HCT116 (cell line): Measurements from ENCODE around the gene CGB2. TPM values are rescaled to one million over a fixed set of nuclear protein-coding genes. Genes with fewer than 3 reads are reported as not detected.
A peak's percentile ranks its signal among the peaks of the same experiment; 100 is the strongest.

ENCODE experiments used
- ATAC-seq: fragments of 200-7000 bp; cut with Tn5 transposase; 2 replicates; pipeline ENCODE4 v1.9.1; 2020; ENCODE audit warnings: mild to moderate bottlenecking, moderate library complexity
- BruUV-seq: library from RNA; stranded (reverse); fragments of 400-500 nt; replicated peaks from 2 replicates; lab custom pipeline; 2021; lab: Mats Ljungman, UMichigan
- CTCF ChIA-PET: fragments of 300-600 bp; sonication (Branson Sonifier 250); formaldehyde crosslinking; loops from one replicate; lab custom pipeline; 2021; ENCODE audit warnings: antibody characterized with exemption; lab: Charles Lee
- POLR2A ChIA-PET: fragments of 300-600, 350-600 bp; sonication (Branson Sonifier 250); formaldehyde crosslinking; loops from one replicate; lab custom pipeline; 2021; ENCODE audit warnings: antibody characterized with exemption; lab: Charles Lee
- RAD21 ChIA-PET, 2 experiments: fragments of 300-600 bp; sonication (Branson Sonifier 250); formaldehyde crosslinking; loops; one replicate each; lab custom pipeline; 2023; ENCODE audit warnings: low total read pairs in 2 of 2; ENCODE audit not compliant: uncharacterized antibody in 2 of 2, unreplicated experiment in 2 of 2, low non-redundant PET in 1 of 2; lab: Charles Lee
- DNase-seq: peaks from one replicate; pipeline ENCODE4 v3.0.0-alpha.2; 2010; ENCODE audit warnings: low read depth, low spot score
- H2AFZ ChIP-seq: fragments of 200-600 bp; shearing (Covaris generic), sonication (generic); 2 replicates; pipeline ENCODE4 v1.6.1; 2017; ENCODE audit warnings: low read depth, mixed run types, mixed read lengths, antibody characterized with exemption, low read length; ENCODE audit not compliant: poor library complexity, severe bottlenecking
- H3K27ac ChIP-seq: 2 replicates; pipeline ENCODE4 v1.5.1; 2012; ENCODE audit warnings: low read depth, low read length
- H3K27me3 ChIP-seq: fragments of 200-600 bp; sonication (generic); 2 replicates; pipeline ENCODE4 v1.6.1; 2016; ENCODE audit warnings: mixed run types, low read length, mixed read lengths; ENCODE audit not compliant: insufficient read depth
- H3K36me3 ChIP-seq, 2 experiments: fragments of 200-500 bp in 1 of 2; fragments of 200-600 bp in 1 of 2; sonication (Bioruptor generic) in 1 of 2; sonication (generic) in 1 of 2; 2 replicates each; pipeline versions ENCODE4 v1.5.1 to v1.6.1; 2014 to 2016; ENCODE audit warnings: low read length in 2 of 2, inconsistent platforms in 1 of 2, mixed read lengths in 1 of 2, mixed run types in 1 of 2; ENCODE audit not compliant: insufficient read depth in 2 of 2, control insufficient read depth in 1 of 2
- H3K4me1 ChIP-seq, 2 experiments: fragments of 200-600 bp in 1 of 2; sonication (generic) in 1 of 2; 2 replicates each; pipeline versions ENCODE4 v1.5.1 to v1.6.1; 2012 to 2017; ENCODE audit warnings: low read length in 2 of 2, inconsistent platforms in 1 of 2, mild to moderate bottlenecking in 1 of 2, mixed read lengths in 1 of 2, mixed run types in 1 of 2, moderate library complexity in 1 of 2; ENCODE audit not compliant: insufficient read depth in 2 of 2, control insufficient read depth in 1 of 2
- H3K4me2 ChIP-seq: fragments of 200-600 bp; sonication (generic); 2 replicates; pipeline ENCODE4 v1.6.1; 2017; ENCODE audit warnings: mixed run types, low read length, mixed read lengths
- H3K4me3 ChIP-seq, 2 experiments: fragments of 200-600 bp in 1 of 2; sonication (generic) in 1 of 2; replicated peaks in 1 of 2; 2 replicates each; pipeline ENCODE4 v1.5.1; 2011 to 2016; ENCODE audit warnings: low read length in 2 of 2, control low read depth in 1 of 2, low read depth in 1 of 2, mild to moderate bottlenecking in 1 of 2, mixed read lengths in 1 of 2, mixed run types in 1 of 2
- H3K79me2 ChIP-seq: fragments of 200-600 bp; sonication (generic); 2 replicates; pipeline ENCODE4 v1.6.1; 2017; ENCODE audit warnings: mild to moderate bottlenecking, mixed run types, low read length, moderate library complexity, mixed read lengths; ENCODE audit not compliant: insufficient read depth
- H3K9ac ChIP-seq: fragments of 200-600 bp; sonication (generic); 2 replicates; pipeline ENCODE4 v1.6.1; 2016; ENCODE audit warnings: low read length, mixed read lengths
- H3K9me2 ChIP-seq: fragments of 200-600 bp; sonication (generic), shearing (Covaris generic); 2 replicates; pipeline ENCODE4 v1.6.1; 2017; ENCODE audit warnings: mixed run types, mild to moderate bottlenecking, moderate library complexity; ENCODE audit not compliant: insufficient read depth
- H3K9me3 ChIP-seq, 2 experiments: fragments of 200-500 bp in 1 of 2; fragments of 200-600 bp in 1 of 2; sonication (Bioruptor generic) in 1 of 2; sonication (generic) in 1 of 2; 2 replicates each; pipeline ENCODE4 v1.6.1; 2014 to 2017; ENCODE audit warnings: low read length in 2 of 2, mixed read lengths in 2 of 2, inconsistent platforms in 1 of 2, low read depth in 1 of 2, mild to moderate bottlenecking in 1 of 2, mixed run types in 1 of 2, moderate library complexity in 1 of 2; ENCODE audit not compliant: control insufficient read depth in 1 of 2, insufficient read depth in 1 of 2
- H4K20me1 ChIP-seq: fragments of 200-600 bp; sonication (generic), shearing (Covaris generic); 2 replicates; pipeline ENCODE4 v1.6.1; 2017; ENCODE audit warnings: mixed run types, mild to moderate bottlenecking, moderate library complexity; ENCODE audit not compliant: insufficient read depth
- EZH2 ChIP-seq: fragments of 200-600 bp; sonication (generic); IDR thresholded peaks from 2 replicates; pipeline ENCODE4 v1.6.1; 2017; ENCODE audit warnings: antibody characterized with exemption, mixed run types
- POLR2A ChIP-seq: IDR thresholded peaks from 2 replicates; pipeline ENCODE4 v1.7.0; 2011; ENCODE audit warnings: borderline replicate concordance; ENCODE audit not compliant: insufficient read depth, insufficient read length; ENCODE audit errors: extremely low read depth
- POLR2AphosphoS5 ChIP-seq: IDR thresholded peaks from 2 replicates; pipeline ENCODE4 v1.6.1; 2011; ENCODE audit warnings: mild to moderate bottlenecking, low read depth, low read length, moderate library complexity
- RAD21 ChIP-seq: IDR thresholded peaks from 2 replicates; pipeline ENCODE4 v1.6.1; 2012; ENCODE audit warnings: low read depth, mild to moderate bottlenecking
- SIN3A ChIP-seq: IDR thresholded peaks from 2 replicates; pipeline ENCODE4 v1.6.1; 2012; ENCODE audit warnings: low read depth
- YY1 ChIP-seq: IDR thresholded peaks from 2 replicates; pipeline ENCODE4 v1.6.1; 2011; ENCODE audit warnings: low read length, low read depth, moderate library complexity, mild to moderate bottlenecking; ENCODE audit not compliant: insufficient replicate concordance; ENCODE audit errors: extremely low read depth
- ZFX ChIP-seq: fragments of 450-650 bp; IDR thresholded peaks from 2 replicates; pipeline ENCODE4 v1.6.1; 2017
- ZNF274 ChIP-seq: fragments of 200-500 bp; sonication (Bioruptor generic); IDR thresholded peaks from 2 replicates; pipeline ENCODE4 v1.6.1; 2014; ENCODE audit warnings: mild to moderate bottlenecking, low read depth, low read length, inconsistent platforms
- intact Hi-C: fragments of 100-400 bp; cut with micrococcal nuclease; formaldehyde crosslinking; loops from 2 replicates; pipeline ENCODE4 v1.10.0; 2022
- total RNA-seq: library from RNA; stranded (reverse); gene quantifications from one replicate; pipeline ENCODE4 v1.2.1, GENCODE V29; 2021; ENCODE audit not compliant: unreplicated experiment
- TF ChIP-seq, protein P1 (sequence below): IDR thresholded peaks from 2 replicates; pipeline ENCODE4 v1.6.1; 2012; ENCODE audit warnings: low read depth

CGB2 gene
- total RNA-seq, 1 experiment from 2014 or later, result 5.0 TPM

- Histone ChIP-seq H3K9me2 (no peaks in the 10 kb centered on the region), H3K79me2 (peaks cover 50% of the 10 kb centered on the region), H2AFZ (no peak overlapping the region), H3K4me2 (peak overlapping the region; percentile 92; the same call in 1 of the 2 replicates), H3K27me3 (no peaks in the 10 kb centered on the region), H3K9me3 (no peaks in the 10 kb centered on the region), H3K9ac (no peak overlapping the region), H3K4me3 (no peak overlapping the region), H3K36me3 (peaks cover 8% of the 10 kb centered on the region in 2 experiments; a peak in 2 of 4 replicates), H3K27ac (peak overlapping the region; percentile 15; the same call in 1 of the 2 replicates), H3K4me1 (peaks cover 11 to 19% of the 10 kb centered on the region in 2 experiments), H4K20me1 (no peaks in the 10 kb centered on the region)
- CTCF ChIA-PET, result interaction anchor here (1.4 kb wide), 1 partner anchor 20 kb away, joined by 6 read pairs; no protein-coding TSS in a partner anchor
- POLR2A ChIA-PET, result no interaction called here
- ATAC-seq (no peak), DNase-seq (no peak)
- TF ChIP-seq EZH2, result no peak
- TF ChIP-seq YY1, result no peak
- no peak for TF ChIP-seq RAD21
- TF ChIP-seq ZNF274, result no peak
- TF ChIP-seq POLR2AphosphoS5, result no peak
- no peak for TF ChIP-seq ZFX
- TF ChIP-seq POLR2A, result no peak
- TF ChIP-seq, protein P1, sequence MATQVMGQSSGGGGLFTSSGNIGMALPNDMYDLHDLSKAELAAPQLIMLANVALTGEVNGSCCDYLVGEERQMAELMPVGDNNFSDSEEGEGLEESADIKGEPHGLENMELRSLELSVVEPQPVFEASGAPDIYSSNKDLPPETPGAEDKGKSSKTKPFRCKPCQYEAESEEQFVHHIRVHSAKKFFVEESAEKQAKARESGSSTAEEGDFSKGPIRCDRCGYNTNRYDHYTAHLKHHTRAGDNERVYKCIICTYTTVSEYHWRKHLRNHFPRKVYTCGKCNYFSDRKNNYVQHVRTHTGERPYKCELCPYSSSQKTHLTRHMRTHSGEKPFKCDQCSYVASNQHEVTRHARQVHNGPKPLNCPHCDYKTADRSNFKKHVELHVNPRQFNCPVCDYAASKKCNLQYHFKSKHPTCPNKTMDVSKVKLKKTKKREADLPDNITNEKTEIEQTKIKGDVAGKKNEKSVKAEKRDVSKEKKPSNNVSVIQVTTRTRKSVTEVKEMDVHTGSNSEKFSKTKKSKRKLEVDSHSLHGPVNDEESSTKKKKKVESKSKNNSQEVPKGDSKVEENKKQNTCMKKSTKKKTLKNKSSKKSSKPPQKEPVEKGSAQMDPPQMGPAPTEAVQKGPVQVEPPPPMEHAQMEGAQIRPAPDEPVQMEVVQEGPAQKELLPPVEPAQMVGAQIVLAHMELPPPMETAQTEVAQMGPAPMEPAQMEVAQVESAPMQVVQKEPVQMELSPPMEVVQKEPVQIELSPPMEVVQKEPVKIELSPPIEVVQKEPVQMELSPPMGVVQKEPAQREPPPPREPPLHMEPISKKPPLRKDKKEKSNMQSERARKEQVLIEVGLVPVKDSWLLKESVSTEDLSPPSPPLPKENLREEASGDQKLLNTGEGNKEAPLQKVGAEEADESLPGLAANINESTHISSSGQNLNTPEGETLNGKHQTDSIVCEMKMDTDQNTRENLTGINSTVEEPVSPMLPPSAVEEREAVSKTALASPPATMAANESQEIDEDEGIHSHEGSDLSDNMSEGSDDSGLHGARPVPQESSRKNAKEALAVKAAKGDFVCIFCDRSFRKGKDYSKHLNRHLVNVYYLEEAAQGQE, result no peak
- TF ChIP-seq SIN3A, result no peak
- RAD21 ChIA-PET, result no interaction called here
- intact Hi-C loops, result no loop called here
- no TSS peak for BruUV-seq
Measured at GRCh38 chr19:48991011-48991609, 40.6 kb upstream of the CGB2 start.
